HUES6 (cell line): ENCODE results near the gene MGA.
A peak's percentile ranks its signal among the peaks of the same experiment; 100 is the strongest.

Experiments used
- H3K27ac ChIP-seq: 2 replicates; pipeline ENCODE4 v1.7.0; 2013; ENCODE audit warnings: low read depth, mild to moderate bottlenecking, low read length, inconsistent platforms
- H3K27me3 ChIP-seq: 2 replicates; pipeline ENCODE4 v1.6.1; 2013; ENCODE audit warnings: low read length; ENCODE audit not compliant: control insufficient read depth, insufficient read depth
- H3K36me3 ChIP-seq: 2 replicates; pipeline ENCODE4 v1.6.1; 2013; ENCODE audit warnings: low read length; ENCODE audit not compliant: control insufficient read depth, insufficient read depth
- H3K4me1 ChIP-seq: 2 replicates; pipeline ENCODE4 v1.6.1; 2013; ENCODE audit warnings: low read length; ENCODE audit not compliant: control insufficient read depth, insufficient read depth
- H3K4me3 ChIP-seq: 2 replicates; pipeline ENCODE4 v1.5.1; 2013; ENCODE audit warnings: low read depth, low read length
- H3K9ac ChIP-seq: one replicate; pipeline ENCODE4 v1.6.1; 2013; ENCODE audit warnings: mild to moderate bottlenecking, low read length
- H3K9me3 ChIP-seq: 2 replicates; pipeline ENCODE4 v1.6.1; 2013; ENCODE audit warnings: low read depth, low read length; ENCODE audit not compliant: control insufficient read depth, insufficient read depth

MGA gene

DNA sequence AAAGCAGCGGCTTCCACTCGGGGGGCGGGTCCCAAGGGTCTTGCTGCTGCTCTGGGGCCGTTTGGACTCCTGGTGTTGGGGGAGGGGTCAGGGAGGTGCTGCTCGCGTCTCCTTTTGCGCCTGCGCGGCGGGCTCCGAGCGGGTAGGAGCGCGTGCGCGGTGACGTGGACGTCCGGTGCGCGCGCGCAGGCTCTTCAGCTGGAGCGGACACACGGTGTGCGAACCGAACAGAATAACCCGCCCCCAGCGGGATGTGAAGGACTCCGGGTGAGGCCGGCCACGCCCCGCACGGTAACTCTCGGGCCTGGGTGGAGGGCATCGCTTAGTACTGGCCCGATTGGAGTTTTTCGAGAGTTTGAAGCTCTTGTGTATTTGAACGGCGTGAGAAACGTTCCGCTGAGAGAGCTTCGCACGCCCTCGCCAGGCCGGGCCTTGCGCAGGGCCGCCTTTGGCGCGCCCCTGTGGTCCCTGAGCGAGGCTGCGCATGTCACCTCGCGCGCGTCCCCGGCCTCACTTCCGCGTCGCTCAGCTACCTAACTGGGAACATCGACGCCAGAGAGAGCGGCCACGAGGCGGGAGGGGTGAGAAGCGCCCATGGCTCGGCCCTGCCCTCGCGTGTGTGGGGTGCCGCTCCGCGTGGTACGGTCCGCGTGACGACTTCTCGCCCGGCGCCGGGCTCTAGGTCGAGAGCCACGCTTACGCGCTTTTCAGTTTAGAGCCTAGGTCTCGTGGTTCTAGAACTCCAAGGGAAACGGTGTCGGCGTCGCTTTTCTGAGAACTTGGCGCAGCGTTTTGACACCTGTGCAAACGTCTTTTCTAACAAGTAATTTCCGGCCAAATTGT, at the start of gene MGA:
TSS of gene MGA (plus strand) at position 171 of the 843 bp plus-strand sequence.
- Histone ChIP-seq H3K36me3 (no peaks in the 10 kb centered on the region), H3K9me3 (no peaks in the 10 kb centered on the region), H3K27me3 (peaks cover 23% of the 10 kb centered on the region), H3K4me3 (peak within 1 kb of the TSS; percentile 77), H3K27ac (peak within 1 kb of the TSS; percentile 67; the same call in 1 of the 2 replicates), H3K4me1 (peaks cover 12% of the 10 kb centered on the region), H3K9ac (peak within 1 kb of the TSS; percentile 79)

DNA sequence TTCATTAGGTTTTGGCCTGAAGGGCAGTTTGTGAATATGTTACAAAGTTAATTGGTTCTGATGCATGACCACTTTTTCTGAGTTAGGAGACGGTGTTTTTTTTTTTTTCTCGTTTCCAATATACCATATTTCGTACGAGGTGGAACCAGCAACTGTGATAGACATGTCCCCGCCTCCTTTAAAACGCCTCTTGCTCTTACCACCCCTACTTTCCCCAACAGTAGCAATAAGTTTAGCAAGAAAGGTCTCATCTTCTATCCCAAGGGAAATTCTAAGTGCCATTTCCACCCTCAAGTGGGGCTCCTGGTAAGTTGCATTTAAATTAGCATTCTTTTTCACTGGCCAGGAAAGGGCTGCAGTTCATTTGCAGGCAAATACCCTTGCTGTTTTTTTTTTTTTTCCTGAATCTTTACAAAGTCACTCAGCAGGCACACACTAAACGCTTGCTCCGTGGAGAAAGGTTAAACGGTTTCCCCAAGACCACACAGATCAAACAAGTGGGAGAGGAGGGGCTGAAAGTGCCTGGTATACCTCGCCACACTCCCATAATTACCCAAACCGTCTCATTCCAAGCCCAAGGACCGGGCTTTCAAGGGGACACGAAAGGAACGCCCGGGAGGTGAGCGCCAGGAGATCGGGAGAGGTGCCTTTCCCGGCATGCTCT, 39.5 kb upstream of the MGA start:
- H3K27ac ChIP-seq: no peak overlapping the region
- peak overlapping the region; percentile 54 for H3K4me3 ChIP-seq
- no peaks in the 10 kb centered on the region for H3K36me3 ChIP-seq
- peak overlapping the region; percentile 69 for H3K9ac ChIP-seq
- H3K9me3 ChIP-seq: peaks cover 10% of the 10 kb centered on the region
- peaks cover 8% of the 10 kb centered on the region; the same call in 1 of the 2 replicates for H3K27me3 ChIP-seq
- H3K4me1 ChIP-seq: peaks cover 8% of the 10 kb centered on the region; the same call in 1 of the 2 replicates

DNA sequence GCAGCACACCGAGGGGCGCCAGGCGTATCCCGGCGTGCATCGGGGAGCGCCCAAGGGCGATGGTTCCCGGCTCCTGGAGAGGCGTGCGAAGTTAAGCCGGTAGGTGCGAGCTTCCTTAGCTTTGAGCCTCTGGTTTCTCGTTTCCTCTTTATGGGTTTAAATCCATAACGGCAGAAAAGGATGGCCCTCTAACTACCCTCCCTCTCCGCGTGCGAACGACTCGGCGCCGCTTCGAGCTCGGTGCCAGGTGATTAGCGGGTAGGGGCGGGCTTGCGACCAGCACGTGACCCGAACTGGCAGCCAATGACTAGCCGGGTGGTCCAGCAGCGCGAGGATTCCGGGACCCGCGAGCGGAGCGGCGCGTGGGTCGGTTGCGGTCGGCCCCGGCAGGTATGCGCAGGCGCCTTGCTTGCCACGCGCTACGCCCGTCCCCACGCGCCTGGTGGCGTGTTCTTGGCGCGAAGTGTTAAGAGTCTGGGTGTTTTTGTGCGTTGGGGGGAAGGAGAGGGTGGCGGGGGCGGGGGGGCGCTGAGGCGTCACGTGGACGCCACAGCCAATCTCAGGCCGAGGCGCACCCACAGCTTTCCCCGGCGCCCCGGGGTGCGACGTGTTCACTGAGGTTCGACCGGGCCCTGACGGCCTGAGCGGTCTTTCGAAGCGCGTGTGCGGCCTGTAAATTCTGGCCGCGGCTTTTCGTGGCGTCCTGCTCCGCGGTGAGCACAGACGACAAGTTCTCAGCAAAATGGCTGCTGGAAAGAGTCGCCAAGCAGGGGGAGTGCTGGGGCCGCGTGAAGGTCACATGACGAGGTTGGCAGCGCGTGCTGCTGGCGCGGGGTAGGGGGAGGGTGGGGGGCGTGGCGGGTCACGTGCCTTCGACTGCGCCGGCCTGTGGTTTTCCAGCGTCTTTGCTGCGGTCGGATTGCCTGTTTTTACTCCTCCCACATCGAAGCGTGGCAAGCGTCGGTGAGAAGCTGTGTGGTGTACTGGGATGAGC, 38.7 kb upstream of the MGA start:
- Histone ChIP-seq H3K27ac (peak overlapping the region; percentile 64; the same call in 1 of the 2 replicates), H3K9ac (peak overlapping the region; percentile 69), H3K36me3 (no peaks in the 10 kb centered on the region), H3K4me3 (peak overlapping the region; percentile 54), H3K9me3 (peaks cover 10% of the 10 kb centered on the region), H3K4me1 (peaks cover 8% of the 10 kb centered on the region; the same call in 1 of the 2 replicates), H3K27me3 (peaks cover 8% of the 10 kb centered on the region; the same call in 1 of the 2 replicates)

DNA sequence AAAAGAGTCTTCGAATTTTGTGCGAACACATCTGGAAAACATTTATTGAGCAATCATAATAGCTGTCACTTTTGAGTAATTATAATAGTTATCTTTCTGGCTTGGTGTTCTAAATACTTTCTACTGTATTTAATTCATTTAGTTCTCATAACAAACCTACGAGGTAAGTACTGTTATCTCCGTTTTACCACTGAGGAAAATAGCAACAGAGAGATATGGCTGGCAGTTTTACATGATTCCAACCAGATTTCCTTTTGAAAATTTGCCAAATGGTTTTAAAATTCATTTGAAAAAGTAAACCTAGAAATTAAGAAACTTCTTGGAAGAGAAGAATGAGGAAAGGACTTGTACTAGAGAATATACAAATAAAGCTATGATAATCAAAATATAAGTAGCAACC, 37.3 kb upstream of the MGA start:
- H3K4me3 ChIP-seq: no peak overlapping the region

DNA sequence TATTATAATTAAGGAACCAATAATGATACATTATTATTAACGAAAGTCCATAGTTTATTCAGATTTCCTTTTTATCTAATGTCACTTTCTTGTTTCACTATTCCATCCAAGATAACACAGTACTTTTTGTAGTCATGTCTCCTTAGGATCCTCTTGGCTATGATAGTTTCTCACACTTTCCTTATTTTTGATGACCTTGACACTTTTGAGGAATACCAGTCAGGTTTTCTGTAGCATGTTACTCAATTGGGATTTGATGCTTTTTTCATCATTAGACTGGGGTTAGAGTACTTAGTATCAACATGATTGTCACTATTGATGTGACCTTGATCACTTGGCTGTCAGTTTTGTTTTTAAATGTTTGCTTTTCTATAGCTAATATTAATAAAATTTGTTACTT, 33.0 kb upstream of the MGA start:
- H3K9ac ChIP-seq: no peak overlapping the region
- no peaks in the 10 kb centered on the region for H3K27me3 ChIP-seq
- peaks cover 21% of the 10 kb centered on the region for H3K4me1 ChIP-seq
- no peaks in the 10 kb centered on the region for H3K36me3 ChIP-seq
- H3K4me3 ChIP-seq: no peak overlapping the region
- no peak overlapping the region for H3K27ac ChIP-seq
- peaks cover 3% of the 10 kb centered on the region; the same call in 1 of the 2 replicates for H3K9me3 ChIP-seq

More for the DNA sequence above, 37.3 kb upstream of the MGA start:
- Histone ChIP-seq H3K4me1 (peaks cover 8% of the 10 kb centered on the region; the same call in 1 of the 2 replicates), H3K27ac (no peak overlapping the region), H3K36me3 (no peaks in the 10 kb centered on the region), H3K9me3 (peaks cover 5% of the 10 kb centered on the region), H3K27me3 (peaks cover 8% of the 10 kb centered on the region; the same call in 1 of the 2 replicates), H3K9ac (no peak overlapping the region)

DNA sequence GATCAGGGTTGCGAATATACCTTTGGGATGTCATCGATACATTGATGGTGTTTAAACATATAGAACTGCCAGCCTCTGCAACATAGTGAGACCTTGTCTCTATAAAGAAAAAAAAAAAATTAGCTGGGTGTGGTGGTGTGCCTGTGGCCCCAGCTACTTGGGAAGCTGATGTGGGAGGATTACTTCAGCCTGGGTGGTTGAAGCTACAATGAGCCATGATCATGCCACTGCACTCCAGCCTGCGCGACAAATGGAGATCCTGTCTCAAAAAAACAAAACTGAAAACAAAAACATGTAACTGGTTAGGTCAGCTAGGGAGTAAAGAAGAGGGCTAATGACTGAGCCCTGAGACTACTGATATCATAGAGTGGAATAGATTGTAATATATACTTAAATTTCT, 30.7 kb upstream of the MGA start:
- Histone ChIP-seq H3K4me1 (peaks cover 33% of the 10 kb centered on the region), H3K4me3 (no peak overlapping the region), H3K9ac (no peak overlapping the region), H3K27ac (no peak overlapping the region), H3K36me3 (no peaks in the 10 kb centered on the region), H3K9me3 (no peaks in the 10 kb centered on the region), H3K27me3 (no peaks in the 10 kb centered on the region)

DNA sequence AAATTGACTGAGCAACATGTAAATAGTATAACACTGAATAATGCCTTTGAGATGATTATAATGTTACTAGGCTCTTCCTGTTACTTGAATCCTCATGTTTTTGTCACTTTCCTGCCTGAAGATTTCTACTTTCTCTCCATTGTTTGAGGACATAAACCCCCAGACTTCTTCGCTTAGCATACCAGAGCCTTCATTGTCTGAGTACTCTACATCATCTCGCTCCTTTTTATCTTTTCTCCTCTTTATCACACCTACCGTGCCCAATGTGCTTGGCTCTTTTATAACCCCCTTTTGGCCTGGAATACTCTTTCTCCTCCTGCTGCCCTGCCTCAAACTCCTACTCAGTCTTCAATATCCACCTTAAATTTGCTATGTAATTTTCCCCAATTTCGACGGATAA, 30.3 kb upstream of the MGA start:
- Histone ChIP-seq H3K27ac (no peak overlapping the region), H3K36me3 (no peaks in the 10 kb centered on the region), H3K4me1 (peaks cover 35% of the 10 kb centered on the region), H3K9me3 (no peaks in the 10 kb centered on the region), H3K4me3 (no peak overlapping the region), H3K27me3 (no peaks in the 10 kb centered on the region), H3K9ac (no peak overlapping the region)

DNA sequence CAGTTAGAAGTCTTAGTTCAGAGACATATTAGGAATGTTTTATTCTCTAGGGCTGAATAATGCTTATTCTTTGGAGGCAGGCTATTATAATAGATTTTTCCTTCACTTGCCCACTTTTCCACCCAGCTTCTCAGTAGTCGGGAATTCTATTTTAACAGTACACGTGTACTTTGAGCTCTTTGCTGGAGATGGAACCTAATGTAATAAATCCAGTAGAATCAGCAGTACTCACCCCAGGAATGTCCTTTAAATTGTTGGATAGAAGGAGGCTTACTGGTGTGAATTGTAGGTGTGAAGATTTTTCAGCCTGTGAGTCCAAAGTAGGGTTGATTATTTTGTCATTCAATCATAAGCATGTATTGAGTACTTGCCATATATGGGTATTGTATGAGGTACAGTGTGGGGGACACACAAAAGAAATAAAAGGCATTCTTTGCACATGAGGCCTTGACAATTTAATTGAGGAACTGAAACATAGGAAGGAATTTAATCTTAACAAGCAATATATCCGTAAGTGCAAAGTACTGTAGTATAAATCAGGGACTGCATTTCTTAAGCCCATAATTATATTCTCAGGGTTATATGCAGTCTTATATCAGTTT, 29.5 kb upstream of the MGA start:
- H3K27me3 ChIP-seq: no peaks in the 10 kb centered on the region
- H3K36me3 ChIP-seq: no peaks in the 10 kb centered on the region
- peaks cover 35% of the 10 kb centered on the region for H3K4me1 ChIP-seq
- H3K27ac ChIP-seq: no peak overlapping the region
- no peak overlapping the region for H3K9ac ChIP-seq
- no peaks in the 10 kb centered on the region for H3K9me3 ChIP-seq
- H3K4me3 ChIP-seq: no peak overlapping the region

DNA sequence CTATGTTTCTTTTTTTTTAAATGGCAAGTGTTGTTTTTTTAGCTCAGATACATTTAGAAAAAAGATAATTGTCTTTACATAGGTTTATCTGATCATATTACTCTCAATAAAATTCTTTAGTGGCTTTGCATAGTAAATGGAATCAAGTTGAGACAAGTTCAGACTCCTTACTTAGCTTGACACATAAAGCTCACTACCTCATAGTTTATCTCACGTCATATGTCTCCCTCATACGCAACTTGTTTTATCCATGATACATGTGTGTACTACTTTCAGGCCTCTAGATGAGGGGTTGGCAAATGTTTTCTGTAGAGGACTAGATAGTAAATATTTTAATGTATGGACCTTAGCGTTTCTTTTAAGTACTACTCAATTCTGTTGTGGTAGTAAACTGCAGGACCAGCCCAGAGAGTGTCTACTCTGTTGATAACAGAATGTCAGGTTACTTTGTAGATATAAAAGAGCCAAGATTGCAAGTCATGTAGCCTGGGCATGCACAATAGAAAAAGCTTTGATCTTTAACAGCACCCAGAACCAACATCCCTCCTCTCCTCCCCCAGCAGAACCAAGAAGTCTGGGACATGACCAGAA, 28.2 kb upstream of the MGA start:
- peaks cover 35% of the 10 kb centered on the region for H3K4me1 ChIP-seq
- H3K36me3 ChIP-seq: no peaks in the 10 kb centered on the region
- no peak overlapping the region for H3K27ac ChIP-seq
- H3K9ac ChIP-seq: no peak overlapping the region
- H3K9me3 ChIP-seq: no peaks in the 10 kb centered on the region
- H3K4me3 ChIP-seq: no peak overlapping the region
- H3K27me3 ChIP-seq: no peaks in the 10 kb centered on the region

DNA sequence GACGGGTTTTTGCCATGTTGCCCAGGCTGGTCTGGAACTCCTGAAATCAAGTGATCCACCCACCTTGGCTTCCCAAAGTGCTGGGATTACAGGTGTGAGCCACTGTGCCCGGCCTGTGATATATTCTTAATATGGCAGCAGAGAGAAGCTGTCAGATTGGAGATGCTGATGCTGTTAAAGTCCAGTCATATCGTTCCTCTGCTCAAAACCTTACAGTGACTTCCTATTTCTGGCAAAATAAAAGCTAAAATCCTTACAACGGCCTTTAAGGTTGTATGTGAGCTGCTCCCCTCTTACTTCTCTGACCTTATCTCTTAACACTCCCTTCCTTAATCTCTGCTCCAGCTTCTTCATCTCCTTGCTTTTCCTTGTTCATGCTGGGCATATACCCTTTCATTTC, 26.6 kb upstream of the MGA start:
- no peaks in the 10 kb centered on the region for H3K9me3 ChIP-seq
- H3K4me1 ChIP-seq: peaks cover 35% of the 10 kb centered on the region
- H3K4me3 ChIP-seq: no peak overlapping the region
- no peaks in the 10 kb centered on the region for H3K36me3 ChIP-seq
- H3K27ac ChIP-seq: no peak overlapping the region
- H3K27me3 ChIP-seq: no peaks in the 10 kb centered on the region
- no peak overlapping the region for H3K9ac ChIP-seq
